CD4-positive, alpha-beta memory T cell (primary cell): Measurements from ENCODE around the gene APOL2. TPM values are rescaled to one million over a fixed set of nuclear protein-coding genes. Genes with fewer than 3 reads are reported as not detected.

Experiments
- CTCF ChIA-PET: fragments of 350-600 bp; sonication (Branson Sonifier 250); formaldehyde crosslinking; loops from one replicate; lab custom pipeline; 2021; ENCODE audit warnings: inconsistent platforms; ENCODE audit not compliant: partially characterized antibody; lab: Charles Lee
- POLR2A ChIA-PET: fragments of 350-600 bp; sonication (Branson Sonifier 250); formaldehyde crosslinking; loops from one replicate; lab custom pipeline; 2021; ENCODE audit not compliant: partially characterized antibody; lab: Charles Lee
- DNase-seq, 5 donors: peaks; one replicate each; pipeline versions ENCODE4 v3.0.0 to v3.0.0-alpha.2; 2020 to 2022; ENCODE audit warnings: mixed read lengths in 1 of 5
- H3K27ac ChIP-seq: one replicate; pipeline ENCODE4 v1.7.0; 2013; ENCODE audit warnings: low read depth, low read length
- H3K27me3 ChIP-seq: 2 replicates; pipeline ENCODE4 v1.7.0; 2013; ENCODE audit warnings: mild to moderate bottlenecking, low read length, moderate library complexity; ENCODE audit not compliant: insufficient read depth
- H3K36me3 ChIP-seq: 2 replicates; pipeline ENCODE4 v1.7.0; 2013; ENCODE audit warnings: mild to moderate bottlenecking, low read length, moderate library complexity; ENCODE audit not compliant: insufficient read depth
- H3K4me1 ChIP-seq: 2 replicates; pipeline ENCODE4 v1.7.0; 2013; ENCODE audit warnings: mild to moderate bottlenecking, low read length, moderate library complexity; ENCODE audit not compliant: insufficient read depth
- H3K4me3 ChIP-seq, 2 donors: one replicate each; pipeline ENCODE4 v1.7.0; 2013; ENCODE audit warnings: low read length in 2 of 2, mild to moderate bottlenecking in 1 of 2
- H3K9me3 ChIP-seq, 2 donors: one replicate each; pipeline ENCODE4 v1.7.0; 2013; ENCODE audit warnings: low read length in 2 of 2, control low read depth in 1 of 2; ENCODE audit not compliant: control insufficient read depth in 1 of 2
- H3K27ac Mint-ChIP-seq, 7 donors: one replicate each; pipeline ENCODE4 v1.8.0; 2020 to 2021; ENCODE audit warnings: mixed read lengths in 7 of 7, mild to moderate bottlenecking in 6 of 7, inconsistent platforms in 3 of 7, moderate library complexity in 3 of 7
- H3K27me3 Mint-ChIP-seq, 2 donors: one replicate each; pipeline ENCODE4 v1.8.0; 2020 to 2021; ENCODE audit warnings: mixed read lengths in 2 of 2
- H3K36me3 Mint-ChIP-seq, 2 donors: one replicate each; pipeline ENCODE4 v1.8.0; 2020 to 2021; ENCODE audit warnings: mixed read lengths in 2 of 2, inconsistent platforms in 1 of 2, mild to moderate bottlenecking in 1 of 2
- H3K4me1 Mint-ChIP-seq, 4 donors: one replicate each; pipeline ENCODE4 v1.8.0; 2020 to 2021; ENCODE audit warnings: mixed read lengths in 4 of 4, mild to moderate bottlenecking in 1 of 4
- H3K4me3 Mint-ChIP-seq, 8 donors: one replicate each; pipeline ENCODE4 v1.8.0; 2020 to 2021; ENCODE audit warnings: mixed read lengths in 8 of 8, mild to moderate bottlenecking in 7 of 8, moderate library complexity in 6 of 8, inconsistent platforms in 3 of 8
- H3K9me3 Mint-ChIP-seq, 8 donors: one replicate each; pipeline ENCODE4 v1.8.0; 2020 to 2021; ENCODE audit warnings: mixed read lengths in 8 of 8, mild to moderate bottlenecking in 5 of 8, inconsistent platforms in 3 of 8, moderate library complexity in 1 of 8
- intact Hi-C: fragments of 100-400 bp; cut with micrococcal nuclease; formaldehyde crosslinking; loops from one replicate; pipeline ENCODE4 v1.15.1; 2023
- polyA plus RNA-seq, 2 donors: library from polyadenylated mRNA; unstranded; fragments of 300-500 nt; fragmentation: Illumina TruSeq; gene quantifications; one replicate each; pipeline ENCODE4 v1.2.3, GENCODE V29; 2021
- total RNA-seq, 2 experiments: library from RNA; stranded (reverse); gene quantifications; one replicate each; pipeline ENCODE4 v1.2.3, GENCODE V29; 2021

The APOL2 gene
- total and polyA plus RNA-seq, 4 experiments from 2014 or later = 24.4 to 103 (median 61.7) TPM

- no peak for DNase-seq
- no peak overlapping the region for H3K27ac ChIP-seq
- H3K4me3 ChIP-seq = no peak overlapping the region
- peaks cover 0 to 10% (median 4%) of the 10 kb centered on the region in 8 donors for H3K9me3 Mint-ChIP-seq
- H3K4me1 ChIP-seq = peaks cover 5% of the 10 kb centered on the region
- H3K9me3 ChIP-seq = no peaks in the 10 kb centered on the region
- H3K4me1 Mint-ChIP-seq = peaks cover 3 to 8% (median 5%) of the 10 kb centered on the region in 4 donors
- no peaks in the 10 kb centered on the region for H3K27me3 ChIP-seq
- ChIA-PET CTCF (interaction anchor here (1.2 kb wide), 1 partner anchor 56 kb away, joined by 3 read pairs; no protein-coding TSS in a partner anchor), POLR2A (no interaction called here)
- intact Hi-C loops = no loop called here
- no peaks in the 10 kb centered on the region for H3K36me3 Mint-ChIP-seq
- H3K27me3 Mint-ChIP-seq = no peaks in the 10 kb centered on the region
- no peak overlapping the region for H3K4me3 Mint-ChIP-seq
- H3K36me3 ChIP-seq = no peaks in the 10 kb centered on the region
- H3K27ac Mint-ChIP-seq = peak overlapping the region in 1 of 7 donors; percentile 26
These were observed 5.4 kb upstream of the APOL2 start for GRCh38 chr22:36244522-36245391.

DNA sequence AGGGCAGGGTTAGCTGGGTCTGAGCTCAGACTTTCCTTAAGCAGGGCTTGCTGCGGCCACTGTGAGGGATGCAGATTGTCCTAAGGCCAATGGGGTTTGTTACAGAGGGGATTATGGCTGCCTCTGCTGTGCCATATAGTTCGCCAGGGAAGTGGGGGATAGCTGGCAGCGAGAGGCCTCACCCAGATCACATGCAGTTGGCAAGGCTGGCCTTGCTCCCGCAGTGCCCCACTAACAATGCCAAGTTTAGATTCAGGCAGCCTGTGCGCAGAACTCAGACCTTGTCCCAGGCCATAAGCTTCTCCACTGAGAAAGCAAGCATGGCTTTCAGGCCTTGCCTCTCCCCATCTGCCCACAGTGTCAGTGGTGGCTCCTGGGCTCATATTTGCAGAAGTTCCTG is 4.7 kb upstream of the APOL2 start:
- no peaks in the 10 kb centered on the region for H3K27me3 ChIP-seq
- peaks cover 8% of the 10 kb centered on the region for H3K4me1 ChIP-seq
- CTCF ChIA-PET = interaction anchor here (1.2 to 2.7 kb wide), 3 partner anchors 8 to 57 kb away, joined by 3 to 12 read pairs (median 8); partner anchors contain the start of gene APOL1
- H3K4me3 ChIP-seq = no peak overlapping the region
- H3K9me3 ChIP-seq = no peaks in the 10 kb centered on the region
- Mint-ChIP-seq H3K4me1 (peaks cover 8 to 16% (median 11%) of the 10 kb centered on the region in 4 donors), H3K27ac (no peak overlapping the region), H3K4me3 (no peak overlapping the region), H3K9me3 (peaks cover 0 to 10% (median 4%) of the 10 kb centered on the region in 8 donors), H3K27me3 (no peaks in the 10 kb centered on the region), H3K36me3 (peaks cover 0 to 6% of the 10 kb centered on the region in 2 donors)
- intact Hi-C loops = no loop called here
- H3K36me3 ChIP-seq = no peaks in the 10 kb centered on the region
- no peak overlapping the region for H3K27ac ChIP-seq
- POLR2A ChIA-PET = interaction anchor here (1.5 kb wide), 1 partner anchor 45 kb away, joined by 3 read pairs; no protein-coding TSS in a partner anchor
- no peak for DNase-seq

GRCh38 chr22:36239150-36239400 is 252 bp downstream of the APOL2 start:
- H3K27ac ChIP-seq = peak overlapping the region; percentile 81
- H3K9me3 Mint-ChIP-seq = peaks cover 0 to 12% (median 4%) of the 10 kb centered on the region in 8 donors
- peak overlapping the region; percentile 96 to 100 (median 99) for H3K4me3 Mint-ChIP-seq
- H3K36me3 ChIP-seq = peaks cover 22% of the 10 kb centered on the region
- DNase-seq = no peak
- peak overlapping the region; percentile 59 to 76 for H3K4me3 ChIP-seq
- peaks cover 42 to 59% (median 51%) of the 10 kb centered on the region in 4 donors for H3K4me1 Mint-ChIP-seq
- peaks cover 46% of the 10 kb centered on the region for H3K4me1 ChIP-seq
- peaks cover 36 to 46% of the 10 kb centered on the region in 2 donors for H3K36me3 Mint-ChIP-seq
- H3K9me3 ChIP-seq = no peaks in the 10 kb centered on the region
- H3K27me3 ChIP-seq = no peaks in the 10 kb centered on the region
- intact Hi-C loops = loop anchor here (1.0 to 5.0 kb wide), 4 partner anchors 14 to 248 kb away; partner anchors contain the start of gene APOL1
- ChIA-PET CTCF (interaction anchor here (0.7 to 6.2 kb wide), 25 partner anchors 12 to 248 kb away, joined by 3 to 47 read pairs (median 5); partner anchors contain the start of genes APOL1 and APOL3), POLR2A (interaction anchor here (0.7 to 4.5 kb wide), 18 partner anchors 14 to 290 kb away, joined by 3 to 44 read pairs (median 6); partner anchors contain the start of genes APOL1, EIF3D, FOXRED2 and MYH9)
- H3K27me3 Mint-ChIP-seq = no peaks in the 10 kb centered on the region
- H3K27ac Mint-ChIP-seq = peak overlapping the region; percentile 86 to 99 (median 97)

- Mint-ChIP-seq H3K36me3 (peaks cover 41 to 51% of the 10 kb centered on the region in 2 donors), H3K4me3 (peak overlapping the region; percentile 96 to 100 (median 99)), H3K27ac (peak overlapping the region; percentile 86 to 99 (median 97)), H3K9me3 (peaks cover 0 to 12% (median 4%) of the 10 kb centered on the region in 8 donors), H3K4me1 (peaks cover 42 to 62% (median 53%) of the 10 kb centered on the region in 4 donors), H3K27me3 (no peaks in the 10 kb centered on the region)
- Histone ChIP-seq H3K36me3 (peaks cover 22% of the 10 kb centered on the region), H3K27me3 (no peaks in the 10 kb centered on the region), H3K4me3 (peak overlapping the region; percentile 59 to 76), H3K27ac (peak overlapping the region; percentile 81), H3K4me1 (peaks cover 46% of the 10 kb centered on the region), H3K9me3 (no peaks in the 10 kb centered on the region)
- intact Hi-C loops = loop anchor here (1.0 to 5.0 kb wide), 4 partner anchors 15 to 249 kb away; partner anchors contain the start of gene APOL1
- ChIA-PET POLR2A (interaction anchor here (0.7 to 4.5 kb wide), 19 partner anchors 15 to 291 kb away, joined by 3 to 44 read pairs (median 5); partner anchors contain the start of genes APOL1, EIF3D, FOXRED2 and MYH9), CTCF (interaction anchor here (0.7 to 6.2 kb wide), 26 partner anchors 11 to 248 kb away, joined by 3 to 47 read pairs (median 5); partner anchors contain the start of genes APOL1 and APOL3)
- peak in 1 of 5 donors; percentile 4 for DNase-seq
These were observed 766 bp downstream of the APOL2 start for GRCh38 chr22:36238373-36239149.

DNA sequence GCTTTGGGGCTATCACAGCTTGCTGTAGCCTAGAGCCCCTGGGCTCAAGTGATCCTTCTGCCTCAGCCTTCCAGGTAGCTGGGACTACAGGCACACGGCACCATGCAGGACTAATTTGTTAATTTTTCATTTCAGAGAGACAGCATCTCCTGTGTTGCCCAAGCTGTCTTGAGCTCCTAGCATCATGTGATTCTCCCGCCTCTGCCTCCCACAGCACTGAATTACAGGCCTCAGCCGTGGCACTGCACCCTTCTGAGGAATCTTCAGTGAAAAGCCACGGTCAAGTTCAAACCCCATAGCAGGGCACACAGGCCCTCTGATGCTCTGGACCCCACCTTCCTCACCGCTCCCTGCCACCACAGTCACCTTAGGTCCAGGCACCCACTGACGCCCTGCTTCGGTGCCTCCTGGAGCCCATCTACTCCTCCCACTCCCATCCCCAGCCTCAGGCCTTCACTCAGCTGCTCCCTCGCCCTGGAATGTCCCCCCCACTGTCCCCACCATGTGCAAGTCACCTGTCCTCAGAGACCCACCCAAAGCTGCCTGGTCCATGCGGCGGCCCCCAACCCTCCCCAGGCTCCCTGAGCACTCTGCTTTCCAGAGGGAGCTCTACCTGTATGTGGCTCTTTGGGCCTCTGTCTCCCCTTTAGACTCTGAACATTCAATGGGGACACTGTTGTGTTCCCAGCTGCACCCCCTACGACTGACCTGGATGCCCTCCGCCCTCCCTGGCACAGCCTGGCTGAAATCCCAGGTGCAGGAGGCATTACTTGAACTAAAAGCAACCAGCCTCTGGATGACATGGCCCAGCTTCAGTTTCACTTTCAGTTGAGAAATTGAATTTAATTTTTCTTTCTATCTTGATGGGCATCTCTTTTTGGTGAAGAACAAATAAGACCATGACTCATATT is 1.6 kb downstream of the APOL2 start:
- Mint-ChIP-seq H3K4me1 (peaks cover 42 to 62% (median 53%) of the 10 kb centered on the region in 4 donors), H3K36me3 (peaks cover 46 to 55% of the 10 kb centered on the region in 2 donors), H3K9me3 (peaks cover 0 to 10% (median 2%) of the 10 kb centered on the region in 8 donors), H3K4me3 (peak overlapping the region; percentile 96 to 100 (median 99)), H3K27me3 (no peaks in the 10 kb centered on the region), H3K27ac (peak overlapping the region; percentile 86 to 99 (median 96))
- H3K4me1 ChIP-seq = peaks cover 46% of the 10 kb centered on the region
- peak overlapping the region; percentile 59 to 76 for H3K4me3 ChIP-seq
- peak overlapping the region; percentile 81 for H3K27ac ChIP-seq
- intact Hi-C loops = loop anchor here (5.0 kb wide), 2 partner anchors 80 to 250 kb away; no protein-coding TSS in a partner anchor
- ChIA-PET POLR2A (interaction anchor here (0.6 to 4.5 kb wide), 12 partner anchors 16 to 291 kb away, joined by 3 to 44 read pairs (median 6); partner anchors contain the start of genes APOL1, EIF3D and TXN2), CTCF (interaction anchor here (0.7 to 6.2 kb wide), 15 partner anchors 13 to 249 kb away, joined by 3 to 47 read pairs (median 6); partner anchors contain the start of gene APOL1)
- peaks cover 29% of the 10 kb centered on the region for H3K36me3 ChIP-seq
- no peaks in the 10 kb centered on the region for H3K9me3 ChIP-seq
- H3K27me3 ChIP-seq = no peaks in the 10 kb centered on the region
- DNase-seq = peak in 2 of 5 donors; percentile 23 to 28
